AG09319 (cell line): ENCODE data around the gene AKAP8.
"Not testable (repeated sequence)": the region's sequence is repeated elsewhere in the genome, so short reads cannot be mapped to it uniquely, and the experiment has no call there.

Experiments
- DNase-seq: peaks from one replicate; pipeline ENCODE4 v3.0.0-alpha.2; 2010; ENCODE audit warnings: low read depth; ENCODE audit errors: extremely low read depth
- CTCF ChIP-seq: IDR thresholded peaks from 2 replicates; pipeline ENCODE4 v1.5.1; 2011; ENCODE audit warnings: low read depth, mild to moderate bottlenecking, inconsistent platforms, low read length, moderate library complexity

AKAP8 gene

GRCh38 chr19:15340086-15340485 is 39.5 kb downstream of the AKAP8 start:
- DNase-seq: no peak
- no peak for TF ChIP-seq CTCF

DNA sequence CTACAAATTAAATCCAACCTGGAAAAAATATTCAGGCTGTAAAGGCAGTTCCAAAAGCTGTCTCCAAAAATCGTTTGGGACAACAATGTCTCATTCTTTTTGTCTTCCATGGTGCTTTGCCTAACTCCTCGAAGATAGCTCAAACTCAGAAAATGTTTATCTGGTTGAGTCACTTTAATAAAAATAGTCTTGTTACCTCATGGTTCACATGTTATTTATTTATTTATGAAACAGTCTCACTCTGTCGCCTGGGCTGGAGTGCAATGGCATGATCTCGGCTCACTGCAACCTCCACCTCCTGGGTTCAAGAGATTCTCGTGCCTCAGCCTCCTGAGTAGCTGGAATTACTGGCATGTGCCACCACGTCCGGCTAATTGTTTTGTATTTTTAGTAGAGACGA is 42.4 kb downstream of the AKAP8 start:
- TF ChIP-seq CTCF: no peak
- no peak for DNase-seq

GRCh38 chr19:15335992-15336391 is 43.6 kb downstream of the AKAP8 start:
- DNase-seq: not testable (repeated sequence)

GRCh38 chr19:15332311-15332996 is 47.1 kb downstream of the AKAP8 start, which contains the start of gene BRD4:
TSS of gene BRD4 (minus strand) at chr19:15332539. CDS start at chr19:15273099, 59,440 bp downstream.
- no peak for TF ChIP-seq CTCF
- DNase-seq: no peak

GRCh38 chr19:15331419-15332310 is 47.9 kb downstream of the AKAP8 start:
- no peak for DNase-seq
- TF ChIP-seq CTCF: no peak

DNA sequence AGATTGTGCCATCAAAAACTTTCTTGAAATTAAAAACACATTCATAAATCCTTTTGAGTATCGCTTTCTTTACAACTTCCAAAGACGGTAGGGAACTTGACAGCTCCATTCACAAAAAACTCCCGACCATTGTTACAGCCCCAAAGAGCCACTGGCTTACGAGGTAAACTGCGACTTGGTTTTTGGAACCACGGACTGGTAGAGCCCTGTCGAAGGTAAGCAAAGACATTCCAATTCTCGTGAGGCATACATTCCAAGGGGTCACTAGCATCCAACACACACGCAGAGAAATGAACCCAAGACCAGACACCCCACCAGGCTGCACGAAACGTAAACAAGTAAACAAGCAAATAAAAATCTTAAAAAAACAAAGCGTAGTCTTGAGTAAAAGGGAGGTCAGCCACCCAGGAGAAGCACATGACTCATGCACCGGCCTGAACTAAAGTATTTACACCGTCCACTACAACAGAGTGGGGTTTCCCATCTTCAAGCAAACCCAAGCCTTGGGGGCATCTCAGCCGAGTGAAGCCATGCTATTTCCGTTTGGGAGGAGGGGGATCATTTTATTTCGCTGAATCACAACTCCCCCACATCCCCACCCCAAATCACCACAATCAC is 48.7 kb downstream of the AKAP8 start:
- no peak for TF ChIP-seq CTCF
- no peak for DNase-seq

GRCh38 chr19:15328312-15328711 is 51.3 kb downstream of the AKAP8 start:
- DNase-seq: no peak
- no peak for TF ChIP-seq CTCF
